Muscle of back (tissue), 11 donors: ENCODE measurements around the gene LMAN2. TPM values are rescaled to one million over a fixed set of nuclear protein-coding genes. Genes with fewer than 3 reads are reported as not detected.
"Not testable (repeated sequence)": the region's sequence is repeated elsewhere in the genome, so short reads cannot be mapped to it uniquely, and the experiment has no call there.

ENCODE experiments used
- DNase-seq, 3 donors: peaks; one replicate each; pipeline versions ENCODE4 v3.0.0 to v3.0.0-alpha.2; 2013
- polyA plus RNA-seq, 10 donors: library from polyadenylated mRNA; unstranded; fragments of 120-200 nt; gene quantifications; one replicate each; pipeline ENCODE4 v1.2.1, GENCODE V29; 2013; ENCODE audit not compliant: insufficient read length in 10 of 10

LMAN2 gene
- polyA plus RNA-seq, 10 donors = 53.9 to 87.5 (median 67.8) TPM

DNA sequence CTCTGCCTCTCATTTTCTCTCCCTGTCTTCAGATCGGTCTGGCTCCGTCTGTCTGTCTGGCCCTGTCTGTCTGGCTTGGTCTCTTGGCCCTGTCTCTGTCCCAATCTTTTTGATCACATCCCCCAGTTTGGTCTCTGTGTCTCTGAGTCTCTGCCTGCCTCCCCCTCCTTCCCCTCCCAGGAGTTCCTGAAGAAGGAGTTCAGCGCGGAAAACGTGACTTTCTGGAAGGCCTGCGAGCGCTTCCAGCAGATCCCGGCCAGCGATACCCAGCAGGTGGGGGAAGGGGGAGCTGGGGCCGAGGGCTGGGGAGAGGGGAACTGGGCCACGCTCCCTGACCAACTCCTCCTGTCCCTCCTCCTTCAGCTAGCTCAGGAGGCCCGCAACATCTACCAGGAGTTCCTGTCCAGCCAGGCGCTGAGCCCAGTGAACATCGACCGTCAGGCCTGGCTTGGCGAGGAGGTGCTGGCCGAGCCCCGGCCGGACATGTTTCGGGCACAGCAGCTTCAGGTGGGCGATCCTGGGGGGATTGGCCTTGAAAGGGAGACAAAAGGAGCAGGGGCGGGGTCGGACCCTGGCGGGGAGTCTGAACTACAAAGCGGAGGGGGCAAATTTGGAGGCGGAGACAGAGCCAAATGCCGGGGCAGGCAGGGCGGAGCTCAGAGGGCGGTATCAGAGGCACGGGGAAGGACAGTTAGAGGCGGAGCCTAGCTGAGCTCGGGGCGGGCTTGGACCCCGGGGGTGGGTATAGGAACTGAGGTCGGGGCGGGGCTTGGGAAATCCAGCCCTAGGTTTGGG lies 15.3 kb upstream of the LMAN2 start:
- peak; percentile 84 to 95 (median 91) for DNase-seq

DNA sequence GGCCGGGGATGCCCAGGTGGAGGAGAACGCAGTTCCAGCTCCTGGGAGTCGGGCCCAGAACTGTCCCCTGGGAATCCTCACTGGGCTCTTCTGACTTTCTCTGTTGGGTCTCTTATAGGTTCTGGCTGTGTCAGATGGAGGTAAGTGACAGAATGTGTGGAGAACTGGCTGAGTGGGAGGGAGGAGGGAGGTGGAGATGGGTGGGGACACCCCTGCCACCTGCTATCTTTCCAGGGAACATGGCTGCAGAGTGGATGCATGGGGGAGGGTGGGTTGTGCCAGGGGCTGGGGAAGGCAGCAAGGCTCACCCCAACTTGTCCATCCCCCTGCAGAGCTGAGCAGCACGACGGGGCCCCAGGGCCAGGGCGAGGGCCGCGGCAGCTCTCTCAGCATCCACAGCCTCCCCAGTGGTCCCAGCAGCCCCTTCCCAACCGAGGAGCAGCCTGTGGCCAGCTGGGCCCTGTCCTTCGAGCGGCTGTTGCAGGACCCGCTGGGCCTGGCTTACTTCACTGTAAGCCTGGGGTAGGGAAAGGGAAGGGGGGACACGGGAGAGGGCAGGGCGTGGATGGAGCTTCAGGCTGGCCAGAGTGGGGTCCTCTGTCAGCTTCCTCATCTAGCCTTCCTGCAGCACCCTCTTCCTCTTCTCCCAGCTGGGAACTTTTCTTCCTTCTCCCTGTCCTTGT lies 14.5 kb upstream of the LMAN2 start:
- no peak for DNase-seq

DNA sequence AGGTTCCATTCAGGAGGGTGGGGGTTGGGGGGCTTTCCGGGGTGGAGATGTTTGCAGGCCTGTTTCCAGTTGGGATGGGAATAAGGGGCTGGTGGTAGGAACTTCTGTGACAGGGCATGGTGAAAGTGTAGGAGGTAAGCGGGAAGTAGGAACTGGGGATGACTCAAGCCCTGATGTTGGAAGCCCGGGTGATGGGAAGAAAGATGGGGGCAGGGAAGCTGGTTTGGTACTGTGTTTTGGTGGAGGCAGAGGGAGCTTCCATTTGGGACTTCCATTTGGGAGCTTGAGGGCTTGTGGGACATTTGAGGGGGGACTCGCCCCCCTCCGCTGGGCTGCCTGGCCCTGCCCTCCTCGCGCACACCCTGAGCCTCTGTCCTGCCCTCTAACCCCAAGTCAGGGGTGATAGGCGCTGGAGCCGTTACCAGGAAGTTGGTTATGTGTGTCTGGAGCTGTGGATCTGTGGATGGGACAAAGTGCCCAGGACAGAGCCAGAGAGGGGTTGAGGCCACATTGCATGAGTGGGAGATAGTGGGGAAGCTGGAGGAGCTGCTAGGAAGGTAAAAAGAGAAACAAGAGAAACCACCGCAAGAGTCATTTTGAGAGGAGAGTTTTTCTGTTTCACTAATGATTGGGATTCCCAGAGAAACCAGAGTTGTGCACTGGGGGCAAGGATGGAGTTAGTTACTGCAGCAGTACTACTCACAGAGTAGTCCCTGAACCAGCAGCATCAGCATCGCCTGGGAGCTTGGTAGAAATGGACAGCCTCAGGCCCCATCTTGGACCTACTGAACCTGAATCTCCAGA lies 12.9 kb upstream of the LMAN2 start:
- DNase-seq = no peak

DNA sequence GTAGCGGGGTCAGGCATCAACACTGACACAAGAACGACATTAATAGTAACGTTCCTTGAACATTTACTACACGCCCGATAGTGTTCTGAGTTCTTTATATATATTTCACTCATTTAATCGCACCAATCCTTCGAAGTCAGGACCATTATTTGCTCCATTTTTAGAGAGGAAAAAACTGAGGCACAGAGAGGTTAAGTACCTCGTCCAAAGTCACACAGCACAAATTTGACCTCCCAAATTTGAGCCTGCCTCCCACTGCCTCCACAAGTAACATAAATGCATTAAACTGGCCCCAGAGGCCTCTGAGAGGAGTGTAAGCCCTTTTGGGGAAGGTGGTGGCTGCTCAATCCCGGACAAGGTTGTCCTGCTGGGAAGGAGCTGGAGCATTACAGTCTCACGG lies 12.1 kb upstream of the LMAN2 start:
- DNase-seq = no peak

DNA sequence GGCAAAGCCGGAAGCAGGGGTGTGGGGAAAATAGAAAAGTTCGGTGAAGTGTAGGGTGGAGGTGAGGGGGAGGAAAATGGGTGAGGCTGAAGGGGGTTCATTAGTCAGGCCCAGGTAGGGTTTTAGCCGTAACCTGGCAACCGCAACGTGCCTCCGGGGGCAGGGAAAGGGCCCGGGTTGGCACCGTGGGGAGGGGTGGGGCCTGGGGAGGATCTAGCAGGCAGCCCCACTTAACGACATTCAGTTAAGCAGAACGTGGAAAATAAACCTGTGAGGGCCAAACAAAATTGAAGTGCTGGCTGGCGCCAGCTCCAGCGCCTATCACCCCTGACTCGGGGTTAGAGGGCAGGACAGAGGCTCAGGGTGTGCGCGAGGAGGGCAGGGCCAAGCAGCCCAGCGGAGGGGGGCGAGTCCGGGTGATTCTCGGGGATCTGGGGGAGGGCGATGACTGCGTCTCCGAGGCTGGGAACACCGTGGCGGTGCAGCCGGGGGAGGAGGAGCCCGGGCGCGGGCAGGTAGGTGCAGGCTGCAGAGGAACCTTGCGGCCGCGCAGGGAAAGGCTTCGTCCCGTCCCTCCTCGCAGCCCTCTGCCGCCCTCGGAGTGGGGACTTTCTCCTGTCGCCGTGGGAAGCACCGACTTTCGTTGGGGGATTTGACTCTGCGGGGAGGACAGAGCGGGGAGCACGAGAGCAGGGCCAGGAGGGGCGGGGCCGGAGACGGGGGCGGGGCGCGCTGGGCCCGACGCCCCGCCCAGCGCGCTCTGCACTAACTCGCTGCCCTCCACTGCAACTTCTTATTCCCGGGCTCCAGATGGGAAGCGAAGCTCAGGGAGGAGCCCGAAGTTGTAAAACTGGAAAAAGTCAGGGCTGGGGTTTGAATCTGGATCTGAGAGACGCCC lies 11.4 kb upstream of the LMAN2 start:
- DNase-seq = peak in 1 of 3 donors; percentile 68

DNA sequence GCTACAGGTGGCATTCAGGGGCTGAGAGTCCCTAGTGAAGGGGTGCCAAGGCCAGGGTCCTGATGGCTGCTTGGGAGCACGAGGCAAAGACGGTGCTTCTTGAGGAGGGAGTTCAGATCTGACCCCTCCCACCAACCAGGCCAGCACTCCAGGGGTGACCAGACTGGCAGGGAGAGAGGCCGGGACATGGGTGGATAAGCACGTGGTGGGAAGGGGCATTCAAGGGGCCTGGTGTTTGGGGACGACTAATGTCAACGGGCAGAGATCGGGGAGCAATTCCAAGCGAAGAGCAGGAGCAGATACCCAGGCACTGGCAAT lies 10.8 kb upstream of the LMAN2 start:
- no peak for DNase-seq

DNA sequence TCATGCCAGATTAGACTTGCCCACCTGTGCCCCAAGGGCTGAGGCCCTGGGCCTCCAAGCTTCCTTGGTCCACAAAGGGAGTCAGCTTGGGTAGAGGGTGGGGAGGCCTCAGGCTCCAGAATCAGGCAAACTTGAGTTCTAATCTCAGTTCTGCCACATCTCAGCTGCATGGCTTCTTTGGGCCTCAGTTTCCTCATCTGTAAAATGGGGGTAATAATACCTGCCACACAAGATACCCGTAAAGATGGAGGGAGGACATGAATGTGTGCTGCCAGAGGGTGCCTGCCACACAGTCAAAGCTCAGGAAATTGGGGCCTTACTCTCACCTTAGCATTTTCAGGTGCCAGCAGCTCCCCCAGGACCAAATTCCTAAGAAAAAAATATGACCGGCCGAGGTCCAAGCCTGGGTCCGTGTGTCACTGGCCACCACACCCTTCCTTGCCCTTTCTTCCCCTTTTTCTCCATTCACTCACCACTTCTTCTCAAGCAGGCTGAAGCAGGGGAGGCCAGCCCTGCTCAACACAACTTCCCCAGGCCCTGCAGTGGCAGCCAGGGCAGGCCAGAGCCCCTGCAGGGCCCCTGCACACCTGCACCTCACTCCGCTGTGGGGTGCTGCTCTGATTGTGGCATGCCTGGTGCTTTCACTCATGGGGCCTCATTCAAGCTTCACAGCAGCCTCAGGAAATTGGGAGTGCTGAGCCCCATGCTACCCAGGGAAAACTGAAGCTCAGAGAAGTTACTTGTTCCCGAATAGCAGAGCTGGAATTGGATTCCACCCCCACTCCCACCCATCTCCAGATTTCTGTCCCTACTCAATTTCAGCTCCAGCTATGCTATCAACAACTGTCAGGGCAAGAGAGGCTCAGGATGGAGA lies 10.2 kb upstream of the LMAN2 start:
- no peak for DNase-seq

DNA sequence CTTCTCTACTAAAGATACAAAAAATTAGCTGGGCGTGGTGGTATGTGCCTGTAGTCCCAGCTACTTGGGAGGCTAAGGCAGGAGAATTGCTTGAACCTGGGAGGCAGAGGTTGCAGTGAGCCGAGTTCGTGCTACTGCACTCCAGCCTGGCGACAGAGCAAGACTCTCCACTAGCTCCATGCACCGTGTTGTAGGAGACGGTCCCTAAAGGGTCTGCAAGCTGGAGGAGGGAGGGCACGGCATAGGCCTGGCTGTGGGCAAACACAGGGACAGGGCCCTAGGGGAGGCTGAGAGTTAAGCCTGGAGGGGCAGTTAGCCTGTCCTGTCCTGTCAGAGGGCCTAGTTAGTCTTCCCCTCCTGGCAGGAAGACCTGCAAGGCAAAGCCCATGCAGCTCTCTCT lies 9.3 kb upstream of the LMAN2 start:
- not testable (repeated sequence) for DNase-seq

DNA sequence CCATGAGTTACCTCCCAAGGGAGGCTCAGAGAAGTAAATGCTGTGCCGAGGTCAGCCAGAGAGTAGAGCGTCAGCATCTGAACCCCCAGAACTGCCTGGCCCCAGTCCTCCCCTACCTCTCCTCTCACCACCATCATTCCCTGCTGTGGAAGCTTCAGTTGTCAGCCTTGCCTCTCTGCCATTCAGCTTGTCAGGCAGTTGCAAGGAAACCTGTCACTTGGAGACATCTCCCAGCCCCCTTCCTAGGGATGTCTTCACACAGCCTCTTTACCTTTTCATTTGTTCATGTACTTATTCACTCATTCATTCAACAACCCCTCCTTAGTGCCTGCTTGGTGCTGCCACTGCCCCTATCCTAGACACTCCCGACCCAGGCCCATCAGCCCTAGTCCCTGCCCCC lies 8.4 kb upstream of the LMAN2 start:
- no peak for DNase-seq

DNA sequence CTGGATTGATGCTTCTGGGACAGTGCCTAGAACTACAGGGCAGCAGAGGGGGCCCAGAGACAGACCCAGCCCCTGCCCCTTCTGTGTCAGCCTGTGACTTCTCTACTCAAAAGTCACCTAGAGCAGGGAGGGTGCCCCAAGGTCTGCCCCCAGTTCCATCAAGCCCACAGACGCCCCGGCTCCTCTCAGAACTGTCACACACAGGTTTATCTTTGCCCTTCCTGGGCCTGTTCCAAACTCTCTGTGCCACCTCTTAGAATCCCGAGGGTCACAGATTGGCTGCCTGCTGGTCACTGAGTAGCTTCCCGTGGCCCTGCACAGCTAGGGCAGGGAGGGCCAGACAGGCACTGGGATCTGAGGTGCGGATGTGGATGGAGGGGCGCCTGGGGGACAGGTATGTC lies 8.0 kb upstream of the LMAN2 start:
- DNase-seq = no peak

DNA sequence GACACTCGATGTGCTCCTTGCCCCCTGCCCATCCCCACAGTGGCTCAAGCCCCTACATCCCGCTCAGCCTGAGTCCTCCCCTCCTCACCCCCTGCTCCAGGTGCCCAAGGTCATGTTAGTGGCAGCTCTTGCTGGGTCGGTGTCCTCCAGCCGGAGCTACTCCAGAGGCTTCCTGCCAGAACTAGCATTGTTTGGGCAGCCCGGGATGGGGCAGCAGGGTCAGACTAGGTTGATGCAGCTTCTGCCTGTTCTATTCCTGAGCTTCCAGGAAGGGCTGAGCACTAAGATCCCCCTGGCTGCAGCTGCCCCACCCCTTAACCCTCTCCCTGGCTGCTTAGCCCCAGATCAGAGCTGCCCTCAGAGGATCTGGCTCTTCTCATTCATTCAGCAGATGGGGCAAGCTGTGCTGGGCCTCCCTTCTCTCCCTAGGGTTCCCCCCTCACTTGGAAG lies 6.9 kb upstream of the LMAN2 start:
- no peak for DNase-seq

DNA sequence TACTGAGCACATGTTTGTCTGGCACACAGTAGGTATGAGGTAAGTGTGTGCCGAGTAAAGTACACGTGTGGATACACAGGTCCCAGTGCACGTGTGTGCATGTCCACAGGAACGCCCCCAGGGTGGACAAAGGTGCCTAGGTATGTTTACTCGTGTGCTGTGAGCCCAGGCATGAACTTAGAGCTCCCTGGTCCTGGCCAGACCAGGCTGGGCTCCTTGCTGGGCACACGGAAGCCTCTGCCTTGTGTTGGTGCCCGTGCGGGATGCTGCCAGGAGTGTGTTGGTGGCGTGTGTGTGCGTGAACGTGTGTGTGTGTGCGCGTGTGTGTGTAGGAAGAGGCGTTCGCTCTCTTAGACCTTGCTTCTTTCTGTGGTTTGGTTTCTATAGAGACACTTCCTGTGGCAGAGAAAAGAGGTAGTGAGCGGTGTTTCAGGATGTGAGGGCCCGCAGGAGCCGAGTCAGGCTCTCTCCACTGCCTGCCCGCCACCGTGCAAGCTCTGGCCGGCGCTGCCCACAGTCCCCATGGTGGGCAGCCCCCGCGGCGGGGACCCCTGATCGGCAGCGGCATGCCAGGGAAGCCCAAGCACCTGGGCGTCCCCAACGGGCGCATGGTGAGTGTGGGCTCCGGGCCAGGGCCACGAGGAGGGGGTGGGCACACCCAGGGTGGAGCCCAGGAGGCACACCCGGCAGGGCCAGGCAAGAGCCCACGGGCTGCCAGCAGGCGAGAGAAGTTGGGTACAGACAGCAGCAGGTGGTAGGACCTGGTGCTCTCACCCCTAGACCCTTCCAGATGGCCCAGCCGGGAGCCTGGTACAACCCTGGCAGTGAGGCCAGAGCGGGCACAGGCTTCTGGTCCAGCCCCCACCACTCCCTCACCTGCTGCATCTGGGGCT lies 6.2 kb upstream of the LMAN2 start, which contains the start of gene RGS14:
RGS14 (plus strand) TSS at position 466 of the 893 bp plus-strand sequence; CDS start at position 567, 101 bp downstream.
- peak in 1 of 3 donors; percentile 56 for DNase-seq

DNA sequence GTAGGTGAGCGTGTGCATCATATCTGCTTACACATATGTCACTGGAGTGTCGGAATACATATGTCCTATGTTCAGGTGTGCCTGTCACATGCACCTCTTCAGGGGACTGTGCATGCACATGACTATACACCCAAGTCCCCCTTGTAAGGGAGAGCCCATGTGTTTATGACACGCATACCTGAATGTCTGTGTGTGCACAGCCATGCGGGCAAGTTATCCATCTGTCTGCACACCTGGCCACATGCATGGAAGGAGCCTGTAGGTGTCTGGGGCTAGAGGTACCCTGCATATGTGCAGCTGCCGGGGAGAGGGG lies 5.6 kb upstream of the LMAN2 start:
- DNase-seq = no peak

DNA sequence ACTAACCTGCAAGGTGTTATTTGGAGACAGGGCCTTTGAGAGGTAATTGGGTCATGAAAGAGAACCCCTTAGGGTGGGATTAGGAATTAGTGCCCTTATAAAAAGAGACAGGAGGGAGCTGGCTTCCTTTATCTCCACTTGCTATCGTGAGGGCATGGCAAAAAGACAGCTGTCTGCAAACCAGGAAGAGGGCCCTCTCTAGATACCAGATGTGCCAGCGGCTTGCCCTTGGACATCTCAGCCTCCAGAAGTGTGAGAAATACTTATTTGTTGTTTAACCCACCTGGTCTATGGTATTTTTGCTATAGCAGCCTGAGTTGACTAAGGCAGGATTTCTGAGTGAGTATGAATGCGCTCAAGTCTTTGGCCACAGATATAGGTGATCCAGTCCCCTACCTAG lies 5.3 kb upstream of the LMAN2 start:
- DNase-seq = no peak

DNA sequence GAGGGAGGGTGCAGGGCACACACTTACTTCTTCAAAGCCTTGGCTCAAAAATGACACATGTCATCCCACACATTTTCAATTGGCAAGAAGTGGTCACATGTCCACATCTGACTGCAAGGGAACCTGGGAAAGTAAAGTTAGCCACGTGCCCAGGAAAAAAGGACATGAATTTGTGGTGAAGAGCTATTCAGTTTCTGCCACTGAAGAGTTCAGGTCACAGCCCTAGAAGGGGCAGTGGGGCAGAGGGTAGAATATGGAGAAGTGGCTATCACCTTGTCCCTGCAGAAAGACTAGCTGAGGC lies 4.3 kb upstream of the LMAN2 start:
- DNase-seq = no peak

DNA sequence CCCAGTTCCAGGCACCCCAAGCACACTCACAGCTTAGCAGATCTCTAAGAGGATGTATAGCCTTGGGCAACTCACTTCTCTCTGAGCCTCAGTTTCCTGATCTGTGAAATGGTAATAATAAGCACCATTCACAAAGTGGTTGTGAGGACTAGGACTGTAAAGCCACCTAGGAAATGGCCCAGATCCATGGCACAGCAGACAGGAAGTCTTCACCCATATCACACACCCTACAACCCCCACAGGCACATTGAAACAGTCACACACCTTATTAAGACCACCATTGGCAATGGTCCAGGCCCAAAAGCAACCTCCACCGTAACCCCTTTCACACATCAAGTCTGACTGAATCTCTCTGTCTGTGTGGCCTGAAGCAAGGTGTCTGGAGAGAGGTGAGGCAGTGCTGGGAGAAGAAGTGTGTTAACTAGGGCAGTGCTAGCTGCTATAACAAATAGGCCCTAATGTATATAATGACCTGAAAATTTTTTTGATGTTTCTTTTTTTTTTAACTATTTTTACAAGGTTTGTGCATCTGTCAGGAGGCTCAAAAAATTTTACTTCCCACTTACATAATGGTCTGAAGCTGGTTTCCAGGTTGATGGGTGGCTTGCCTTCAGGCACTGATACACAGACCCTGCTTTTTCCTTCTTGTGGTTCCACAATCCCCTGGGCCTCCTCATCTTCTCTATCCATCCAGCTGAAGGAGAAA lies 3.8 kb upstream of the LMAN2 start:
- DNase-seq = no peak

DNA sequence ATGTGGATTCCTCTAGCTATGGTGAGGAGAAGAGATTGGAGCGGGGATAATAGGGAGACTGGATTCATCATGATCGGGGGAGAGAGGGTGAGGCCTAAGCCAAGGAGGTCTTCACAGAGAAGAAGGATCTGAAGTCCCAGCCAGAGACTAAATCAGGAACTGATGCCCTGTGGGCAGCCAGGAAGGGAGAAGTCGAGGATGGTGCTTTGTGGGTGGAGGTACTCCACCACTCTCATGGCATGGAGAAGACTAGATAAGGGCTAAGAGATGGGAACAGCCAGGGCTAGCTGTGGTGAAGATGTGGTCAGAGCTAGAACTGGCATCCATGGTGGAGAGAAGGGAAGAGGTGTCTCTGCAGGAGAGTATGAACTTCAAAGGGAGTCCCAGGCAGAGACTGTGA lies 3.2 kb upstream of the LMAN2 start:
- no peak for DNase-seq

DNA sequence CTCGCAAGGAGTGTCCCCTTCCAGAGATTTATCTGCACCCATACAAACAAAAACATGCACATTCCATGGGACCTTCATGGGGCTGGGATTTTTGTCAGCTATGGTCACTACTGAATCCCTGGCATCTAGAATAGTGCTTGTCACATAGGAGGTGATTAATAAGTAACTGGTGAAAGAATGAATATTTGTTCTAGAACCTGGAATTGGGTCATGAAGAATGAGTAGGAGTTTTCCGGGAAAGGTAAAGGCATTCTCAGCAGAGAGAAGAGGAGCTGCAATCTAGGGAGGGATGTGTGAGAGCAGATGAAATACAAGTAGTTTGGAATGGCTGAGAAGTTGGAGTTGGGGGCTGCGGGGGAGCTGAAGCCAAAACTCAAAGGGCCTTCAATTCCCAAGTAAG lies 2.8 kb upstream of the LMAN2 start:
- no peak for DNase-seq

DNA sequence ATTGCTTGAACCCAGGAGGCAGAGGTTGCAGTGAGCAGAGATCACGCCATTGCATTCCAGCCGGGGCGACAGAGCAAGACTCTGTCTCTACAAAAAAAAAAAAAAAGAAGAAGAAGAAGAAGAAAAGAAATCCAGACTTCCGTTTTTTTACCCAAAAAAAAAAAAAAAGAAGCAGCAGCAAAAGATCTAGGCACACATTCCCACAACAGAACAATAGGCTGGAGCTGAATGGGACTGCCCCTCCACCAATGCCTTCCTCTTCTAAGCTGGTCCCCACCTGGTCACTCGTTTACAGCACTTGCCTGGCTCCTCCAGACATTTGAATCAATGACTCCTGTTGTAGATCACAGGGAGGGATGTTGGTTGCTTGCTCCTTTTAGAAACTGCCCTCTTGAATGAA lies 1.6 kb upstream of the LMAN2 start:
- DNase-seq = no peak
